Natural killer cell treated with Interleukin-12 subunit alpha and Interleukin-12 subunit beta and Interleukin-15 and Interleukin-18, amount 100 ng/mL, for 72 hours (primary cell): ENCODE data around the gene ZNF532. TPM values are rescaled to one million over a fixed set of nuclear protein-coding genes. Genes with fewer than 3 reads are reported as not detected.

ENCODE experiments used
- ATAC-seq, 2 donors: fragments of 150-1000 bp; cut with Tn5 transposase in 1 of 2; sonication (Bioruptor Pico), chemical (Tn5 transposase) in 1 of 2; 2 replicates each; pipeline ENCODE4 v1.10.0; 2021
- DNase-seq: peaks from one replicate; pipeline ENCODE4 v3.0.0; 2022; ENCODE audit warnings: low spot score
- H3K27ac Mint-ChIP-seq, 2 donors: 1 replicate in 1 of 2; 2 replicates in 1 of 2; pipeline ENCODE4 v1.8.0; 2022; ENCODE audit warnings: mixed read lengths in 2 of 2, mild to moderate bottlenecking in 1 of 2, moderate library complexity in 1 of 2
- H3K27me3 Mint-ChIP-seq, 2 donors: 1 replicate in 1 of 2; 2 replicates in 1 of 2; pipeline ENCODE4 v1.8.0; 2022; ENCODE audit warnings: mixed read lengths in 2 of 2
- H3K36me3 Mint-ChIP-seq: one replicate; pipeline ENCODE4 v1.8.0; 2022; ENCODE audit warnings: mixed read lengths
- H3K4me1 Mint-ChIP-seq, 2 donors: 1 replicate in 1 of 2; 2 replicates in 1 of 2; pipeline ENCODE4 v1.8.0; 2022; ENCODE audit warnings: low read depth in 2 of 2, mixed read lengths in 2 of 2, mild to moderate bottlenecking in 1 of 2
- H3K4me3 Mint-ChIP-seq: one replicate; pipeline ENCODE4 v1.8.0; 2022; ENCODE audit warnings: mixed read lengths
- H3K9me3 Mint-ChIP-seq: 2 replicates; pipeline ENCODE4 v1.8.0; 2022; ENCODE audit warnings: mixed read lengths
- total RNA-seq, 2 donors: library from RNA; stranded (reverse); gene quantifications; one replicate each; pipeline ENCODE4 v1.2.3, GENCODE V29; 2022

The ZNF532 gene
- total RNA-seq, 2 donors from 2014 or later = 3.3 to 19.3 TPM

DNA sequence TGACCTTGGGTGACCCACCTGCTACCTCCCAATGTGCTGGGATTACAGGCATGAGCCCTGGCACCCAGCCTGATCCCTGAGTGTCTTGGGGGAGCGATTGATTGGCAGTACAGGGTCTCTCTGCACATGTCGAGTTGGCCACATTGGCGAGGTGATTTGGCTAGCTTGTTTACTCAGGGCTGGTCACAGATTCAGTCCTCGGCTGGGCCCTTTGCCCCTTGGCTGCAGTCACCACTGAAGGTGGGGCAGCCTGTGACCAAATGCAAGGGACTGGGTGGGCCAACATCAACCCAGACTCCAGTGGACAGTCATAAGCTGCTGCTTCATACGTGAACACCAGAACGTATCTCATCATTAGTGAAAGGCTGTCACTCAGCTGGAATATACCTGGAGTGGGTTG, 114.9 kb downstream of the ZNF532 start:
- no peaks in the 10 kb centered on the region for H3K9me3 Mint-ChIP-seq

GRCh38 chr18:58980991-58981390, 116.3 kb downstream of the ZNF532 start:
- Mint-ChIP-seq H3K4me3 (no peak overlapping the region), H3K9me3 (no peaks in the 10 kb centered on the region), H3K27me3 (no peaks in the 10 kb centered on the region), H3K36me3 (no peaks in the 10 kb centered on the region), H3K4me1 (no peaks in the 10 kb centered on the region), H3K27ac (no peak overlapping the region)
- DNase-seq (no peak), ATAC-seq (no peak)

More for the DNA sequence above, 114.9 kb downstream of the ZNF532 start:
- H3K36me3 Mint-ChIP-seq = no peaks in the 10 kb centered on the region
- H3K27me3 Mint-ChIP-seq = peaks cover 3 to 11% of the 10 kb centered on the region in 2 donors
- DNase-seq (no peak), ATAC-seq (no peak)
- H3K27ac Mint-ChIP-seq = no peak overlapping the region
- H3K4me3 Mint-ChIP-seq = no peak overlapping the region
- H3K4me1 Mint-ChIP-seq = no peaks in the 10 kb centered on the region

GRCh38 chr18:58983260-58984155, 118.8 kb downstream of the ZNF532 start:
- no peak overlapping the region for H3K27ac Mint-ChIP-seq
- peaks cover 0 to 3% of the 10 kb centered on the region in 2 donors for H3K27me3 Mint-ChIP-seq
- no peak overlapping the region for H3K4me3 Mint-ChIP-seq
- peaks cover 4% of the 10 kb centered on the region for H3K9me3 Mint-ChIP-seq
- H3K36me3 Mint-ChIP-seq = no peaks in the 10 kb centered on the region
- ATAC-seq = peak in 1 of 2 donors; percentile 27
- H3K4me1 Mint-ChIP-seq = no peaks in the 10 kb centered on the region
- no peak for DNase-seq

- H3K9me3 Mint-ChIP-seq = peaks cover 9% of the 10 kb centered on the region
- peaks cover 7 to 18% of the 10 kb centered on the region in 2 donors for H3K27me3 Mint-ChIP-seq
- no peak for DNase-seq
- H3K36me3 Mint-ChIP-seq = peaks cover 5% of the 10 kb centered on the region
- H3K4me3 Mint-ChIP-seq = no peak overlapping the region
- no peak for ATAC-seq
- no peaks in the 10 kb centered on the region for H3K4me1 Mint-ChIP-seq
- H3K27ac Mint-ChIP-seq = no peak overlapping the region
Observed at GRCh38 chr18:58988600-58988999, 123.9 kb downstream of the ZNF532 start.

DNA sequence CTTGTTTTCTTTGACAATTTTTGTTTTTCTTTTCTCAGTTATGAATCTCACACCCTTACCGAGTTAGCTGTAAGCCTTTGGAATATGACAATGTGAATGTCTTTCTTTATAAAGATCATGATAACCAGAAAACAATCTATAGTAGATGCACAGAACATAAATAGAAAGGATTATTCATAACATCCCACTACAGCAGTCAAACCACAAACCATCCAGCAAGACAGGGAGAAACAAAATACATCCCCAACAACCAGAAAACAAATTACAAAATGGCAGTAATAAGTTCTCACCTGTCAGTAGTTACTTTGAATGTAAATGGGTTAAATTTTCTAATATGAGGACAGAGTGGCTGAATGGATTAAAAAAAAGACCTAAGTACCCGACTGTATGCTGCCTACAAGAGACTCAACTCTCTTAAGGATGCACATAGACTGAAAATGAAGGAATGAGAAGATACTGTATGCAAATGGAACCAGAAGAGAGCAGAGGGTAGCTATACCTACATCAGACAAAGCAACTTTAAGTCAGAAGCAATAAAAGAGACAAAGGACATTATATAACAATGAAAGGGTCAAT, 124.6 kb downstream of the ZNF532 start:
- no peak for ATAC-seq
- Mint-ChIP-seq H3K4me3 (no peak overlapping the region), H3K27me3 (peaks cover 7 to 18% of the 10 kb centered on the region in 2 donors), H3K4me1 (no peaks in the 10 kb centered on the region), H3K27ac (no peak overlapping the region), H3K9me3 (peaks cover 9% of the 10 kb centered on the region), H3K36me3 (peaks cover 5% of the 10 kb centered on the region)
- DNase-seq = no peak

GRCh38 chr18:58990720-58991119, 126.0 kb downstream of the ZNF532 start:
- H3K27me3 Mint-ChIP-seq = peaks cover 7 to 23% of the 10 kb centered on the region in 2 donors
- H3K4me1 Mint-ChIP-seq = no peaks in the 10 kb centered on the region
- H3K36me3 Mint-ChIP-seq = peaks cover 5% of the 10 kb centered on the region
- DNase-seq = no peak
- ATAC-seq = no peak
- H3K9me3 Mint-ChIP-seq = peaks cover 9% of the 10 kb centered on the region
- no peak overlapping the region for H3K27ac Mint-ChIP-seq
- no peak overlapping the region for H3K4me3 Mint-ChIP-seq

DNA sequence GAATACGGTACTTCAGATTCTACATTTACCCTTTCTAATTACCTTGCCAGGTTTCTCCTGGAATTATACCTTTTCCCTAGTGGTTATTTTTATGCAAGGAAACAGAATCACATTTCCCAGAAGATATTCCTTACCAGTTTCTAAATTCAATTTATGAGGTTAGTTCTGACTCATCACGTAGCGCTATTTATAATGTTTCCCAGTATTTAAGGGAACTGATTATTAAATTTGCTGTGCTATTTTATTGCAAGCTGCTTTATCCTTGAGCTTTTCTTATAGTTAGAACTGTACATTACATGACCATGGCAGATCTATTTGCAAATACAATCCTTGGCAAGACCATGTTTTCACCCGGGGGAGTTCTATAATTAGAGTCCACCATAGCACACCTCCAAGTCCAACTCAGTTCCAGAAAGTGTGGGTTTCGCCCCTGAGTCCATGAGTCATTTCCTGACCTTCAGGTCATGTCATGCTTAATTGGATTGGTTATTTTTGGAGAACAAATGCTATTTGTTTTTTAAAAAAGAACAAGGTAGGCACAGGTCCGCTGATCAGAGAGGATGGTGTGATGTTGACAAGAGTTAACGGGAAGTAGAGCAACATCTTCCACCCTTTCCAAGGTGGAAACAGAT, 126.6 kb downstream of the ZNF532 start:
- Mint-ChIP-seq H3K4me3 (no peak overlapping the region), H3K27me3 (peaks cover 7 to 29% of the 10 kb centered on the region in 2 donors), H3K9me3 (peaks cover 9% of the 10 kb centered on the region), H3K4me1 (no peaks in the 10 kb centered on the region), H3K27ac (no peak overlapping the region), H3K36me3 (peaks cover 5% of the 10 kb centered on the region)
- DNase-seq = no peak
- peak in 1 of 2 donors; percentile 51 for ATAC-seq

- peaks cover 4 to 37% of the 10 kb centered on the region in 2 donors for H3K27me3 Mint-ChIP-seq
- DNase-seq = no peak
- H3K36me3 Mint-ChIP-seq = peaks cover 5% of the 10 kb centered on the region
- H3K27ac Mint-ChIP-seq = no peak overlapping the region
- no peak overlapping the region for H3K4me3 Mint-ChIP-seq
- no peak for ATAC-seq
- H3K4me1 Mint-ChIP-seq = no peaks in the 10 kb centered on the region
- peaks cover 5% of the 10 kb centered on the region for H3K9me3 Mint-ChIP-seq
Observed at GRCh38 chr18:58992301-58993231, 127.9 kb downstream of the ZNF532 start.

- no peak overlapping the region for H3K27ac Mint-ChIP-seq
- peaks cover 4 to 37% of the 10 kb centered on the region in 2 donors for H3K27me3 Mint-ChIP-seq
- H3K4me3 Mint-ChIP-seq = no peak overlapping the region
- H3K4me1 Mint-ChIP-seq = no peaks in the 10 kb centered on the region
- peaks cover 5% of the 10 kb centered on the region for H3K36me3 Mint-ChIP-seq
- ATAC-seq = no peak
- no peak for DNase-seq
- peaks cover 5% of the 10 kb centered on the region for H3K9me3 Mint-ChIP-seq
Observed at GRCh38 chr18:58993260-58993659, 128.6 kb downstream of the ZNF532 start.

- H3K4me3 Mint-ChIP-seq = no peak overlapping the region
- H3K9me3 Mint-ChIP-seq = no peaks in the 10 kb centered on the region
- no peak for ATAC-seq
- peaks cover 4 to 27% of the 10 kb centered on the region in 2 donors for H3K27me3 Mint-ChIP-seq
- DNase-seq = no peak
- H3K27ac Mint-ChIP-seq = no peak overlapping the region
- H3K4me1 Mint-ChIP-seq = no peaks in the 10 kb centered on the region
- no peaks in the 10 kb centered on the region for H3K36me3 Mint-ChIP-seq
Observed at GRCh38 chr18:58995663-58996062, 131.0 kb downstream of the ZNF532 start.

DNA sequence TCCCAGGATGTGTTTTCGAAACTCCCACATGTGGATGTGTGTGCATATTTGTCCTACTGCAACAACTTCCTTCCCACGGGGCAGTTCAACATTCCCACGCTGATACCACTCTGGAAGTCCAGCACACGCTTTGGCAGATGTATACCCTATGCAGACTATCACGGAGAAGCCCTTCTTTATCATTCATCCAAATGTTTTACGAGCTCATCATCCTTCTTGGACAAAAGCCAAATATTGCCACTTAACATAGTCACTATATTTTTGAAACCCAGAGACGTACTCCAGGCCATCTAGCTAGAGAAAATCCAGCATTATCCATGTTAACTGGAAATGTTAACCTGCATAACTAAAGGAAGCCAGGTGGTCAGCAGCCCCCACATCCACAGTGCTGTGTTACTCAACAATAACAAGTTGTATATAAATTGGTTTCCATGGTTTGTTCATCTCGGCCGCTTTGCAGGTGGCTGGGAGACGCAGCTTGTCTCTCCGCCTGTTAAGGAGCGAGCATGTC, 131.5 kb downstream of the ZNF532 start:
- ATAC-seq (no peak), DNase-seq (no peak)
- Mint-ChIP-seq H3K27ac (no peak overlapping the region), H3K36me3 (no peaks in the 10 kb centered on the region), H3K27me3 (peaks cover 4 to 27% of the 10 kb centered on the region in 2 donors), H3K4me1 (no peaks in the 10 kb centered on the region), H3K9me3 (no peaks in the 10 kb centered on the region), H3K4me3 (no peak overlapping the region)

- ATAC-seq = no peak
- Mint-ChIP-seq H3K4me3 (no peak overlapping the region), H3K4me1 (no peaks in the 10 kb centered on the region), H3K36me3 (no peaks in the 10 kb centered on the region), H3K9me3 (no peaks in the 10 kb centered on the region), H3K27ac (no peak overlapping the region), H3K27me3 (peaks cover 6 to 27% of the 10 kb centered on the region in 2 donors)
- DNase-seq = no peak
Observed at GRCh38 chr18:58996696-58997095, 132.0 kb downstream of the ZNF532 start.

- no peak overlapping the region for H3K4me3 Mint-ChIP-seq
- H3K4me1 Mint-ChIP-seq = no peaks in the 10 kb centered on the region
- peaks cover 3 to 19% of the 10 kb centered on the region in 2 donors for H3K27me3 Mint-ChIP-seq
- ATAC-seq (no peak), DNase-seq (no peak)
- H3K36me3 Mint-ChIP-seq = no peaks in the 10 kb centered on the region
- H3K9me3 Mint-ChIP-seq = no peaks in the 10 kb centered on the region
- H3K27ac Mint-ChIP-seq = no peak overlapping the region
Observed at GRCh38 chr18:58997811-58998337, 133.2 kb downstream of the ZNF532 start.
